ENCODE data around the gene TECTB.

- TF ChIP-seq EP300 (IDR thresholded peaks at IDR 0.05) (no peak), CTCF (IDR thresholded peaks at IDR 0.05) (no peak), POLR2A (IDR thresholded peaks at IDR 0.05) (no peak)
These were observed 66.4 kb downstream of the TECTB start for GRCh38 chr10:112349521-112350085.
